Activated CD4-positive, alpha-beta T cell treated with anti-CD3 and anti-CD28 coated beads for 4 hours (primary cell): ENCODE results near the gene FOXJ3.

Experiments
- DNase-seq, 2 donors: peaks; one replicate each; pipeline ENCODE4 v3.0.0-alpha.2; 2020

FOXJ3 gene

DNA sequence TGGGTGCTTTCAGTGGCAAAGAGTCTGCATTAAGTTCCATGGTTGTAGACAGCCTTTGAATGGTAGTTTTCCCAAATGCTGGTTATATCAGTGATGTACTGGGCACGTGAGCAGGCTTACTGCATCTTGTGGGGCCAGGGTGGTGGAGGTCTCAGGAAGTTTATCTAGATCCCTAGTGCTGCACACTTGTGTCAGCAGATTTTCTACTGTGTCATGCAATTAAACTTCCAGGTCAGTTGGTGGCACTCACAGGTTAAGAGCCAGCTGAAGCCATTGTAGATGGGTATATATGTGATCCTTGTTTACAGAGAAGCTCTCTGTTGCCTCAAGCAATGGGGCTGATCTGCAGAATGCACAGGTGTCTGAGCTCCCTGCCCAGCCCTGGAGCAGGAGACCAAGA is 33.0 kb downstream of the FOXJ3 start:
- no peak for DNase-seq

DNA sequence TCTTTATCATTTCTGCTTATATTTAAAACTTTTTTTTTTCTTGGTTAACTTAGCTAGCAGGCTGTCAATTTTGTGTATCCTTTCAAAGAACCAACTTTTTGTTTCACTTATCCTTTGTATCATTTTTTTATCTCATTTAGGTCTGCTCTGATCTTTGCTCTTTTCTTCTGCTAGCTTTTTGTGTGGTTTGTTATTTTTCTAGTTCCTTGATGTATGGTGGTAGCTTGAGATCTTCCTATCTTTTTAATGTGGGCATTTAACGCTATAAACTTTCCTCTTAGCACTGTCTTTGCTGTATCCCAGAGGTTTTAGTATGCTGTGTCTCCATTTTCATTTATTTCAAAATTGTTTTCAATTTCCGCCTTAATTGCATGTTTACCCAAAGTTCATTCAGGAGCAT is 36.5 kb downstream of the FOXJ3 start:
- no peak for DNase-seq

DNA sequence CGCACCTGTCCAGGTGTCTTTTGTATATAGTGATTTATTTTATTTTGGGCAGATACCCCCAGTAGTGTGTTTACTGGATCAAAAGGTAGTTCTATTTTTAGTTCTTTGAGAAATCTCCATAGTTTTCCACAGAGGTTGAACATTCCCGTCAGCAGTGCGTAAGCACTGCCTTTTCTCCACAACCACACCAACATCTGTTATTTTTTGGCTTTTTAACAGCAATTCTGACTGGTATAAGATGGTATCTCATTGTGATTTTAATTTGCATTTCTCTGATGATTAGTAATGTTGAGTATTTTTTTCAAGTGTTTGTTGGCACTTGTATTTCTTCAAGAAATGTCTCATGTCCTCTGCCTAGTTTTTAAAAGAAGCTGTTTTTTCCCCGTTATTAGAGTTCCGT is 39.2 kb downstream of the FOXJ3 start:
- no peak for DNase-seq

DNA sequence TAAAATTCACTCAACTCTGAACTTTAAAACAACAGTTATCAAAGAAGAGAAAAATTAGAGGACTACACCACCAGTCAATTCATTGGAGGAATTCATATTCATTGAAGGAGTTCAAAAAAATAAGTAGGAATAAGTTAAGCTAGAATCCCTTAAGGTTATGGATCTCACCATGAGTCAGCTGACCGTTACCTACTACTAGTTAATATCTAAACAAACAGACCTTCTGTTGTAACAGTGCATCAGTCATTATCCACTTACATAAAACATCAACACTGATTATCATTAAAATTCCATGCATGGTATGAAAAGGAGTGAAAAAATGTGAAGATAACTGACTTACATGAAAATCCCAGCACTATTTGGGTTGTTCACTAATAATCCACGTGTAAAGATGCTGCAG is 44.9 kb downstream of the FOXJ3 start:
- DNase-seq = no peak

DNA sequence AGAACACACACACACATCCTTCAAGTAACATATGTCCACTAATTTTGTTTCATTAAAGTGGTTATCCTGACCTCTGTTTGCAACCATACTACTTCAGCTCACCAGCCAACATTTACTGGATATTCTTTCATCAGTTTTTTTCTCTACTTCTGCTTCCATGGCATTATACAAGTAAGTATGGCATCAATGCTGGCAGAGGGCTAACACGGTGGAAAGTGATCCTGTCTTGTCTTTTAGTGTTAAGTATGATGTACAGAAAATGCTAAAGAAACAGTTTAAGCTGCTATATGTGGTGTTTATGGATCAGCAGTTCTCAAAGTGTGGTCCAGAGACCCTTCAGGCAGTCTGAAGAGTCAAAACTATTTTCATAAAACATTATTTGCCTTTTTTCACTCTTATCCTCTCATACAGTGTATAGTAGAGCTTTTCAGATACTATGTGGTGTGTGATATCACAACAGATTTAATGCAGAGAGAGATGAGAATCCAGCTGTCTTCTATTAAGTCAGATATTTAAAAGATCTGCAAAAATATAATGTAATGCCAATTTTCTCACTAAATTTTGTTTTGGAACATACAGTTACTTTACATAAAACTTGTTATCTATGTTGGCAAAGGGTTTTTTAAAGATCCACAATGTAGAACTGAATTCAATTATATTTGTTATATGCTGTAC is 46.6 kb downstream of the FOXJ3 start:
- DNase-seq = no peak

DNA sequence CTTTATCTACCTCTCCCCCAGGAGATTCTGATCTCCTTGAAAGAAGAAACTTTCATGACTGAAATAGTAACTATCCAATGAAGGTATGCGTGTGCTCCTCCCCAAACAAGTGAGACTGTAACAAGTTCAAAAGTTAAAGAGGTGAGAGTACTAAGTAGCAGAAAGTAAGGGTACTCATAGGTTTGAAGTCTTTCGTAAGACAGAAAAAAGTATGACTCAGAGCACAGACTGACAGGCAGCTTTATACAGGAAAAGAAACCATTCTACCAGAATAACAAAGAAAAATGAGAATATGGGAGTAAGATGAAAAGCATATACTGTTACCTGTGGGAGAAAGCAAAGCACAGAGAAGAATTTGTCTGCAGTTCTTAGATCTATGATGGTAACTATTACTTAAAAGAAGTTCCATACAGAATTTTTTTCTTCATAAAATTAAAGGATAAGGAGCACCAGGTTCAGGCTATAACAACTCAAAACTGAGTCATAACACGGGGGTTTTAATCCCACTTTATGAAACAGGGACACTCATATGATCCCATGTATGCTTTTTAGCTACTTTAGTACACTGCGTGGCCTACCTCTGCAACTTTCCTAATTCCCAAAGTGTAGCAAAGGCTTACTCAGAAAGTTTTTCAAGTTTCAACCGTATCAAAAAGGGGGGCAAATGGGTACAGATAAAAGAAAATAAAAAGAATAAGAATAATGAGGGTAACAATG is 52.0 kb downstream of the FOXJ3 start:
- DNase-seq = no peak

DNA sequence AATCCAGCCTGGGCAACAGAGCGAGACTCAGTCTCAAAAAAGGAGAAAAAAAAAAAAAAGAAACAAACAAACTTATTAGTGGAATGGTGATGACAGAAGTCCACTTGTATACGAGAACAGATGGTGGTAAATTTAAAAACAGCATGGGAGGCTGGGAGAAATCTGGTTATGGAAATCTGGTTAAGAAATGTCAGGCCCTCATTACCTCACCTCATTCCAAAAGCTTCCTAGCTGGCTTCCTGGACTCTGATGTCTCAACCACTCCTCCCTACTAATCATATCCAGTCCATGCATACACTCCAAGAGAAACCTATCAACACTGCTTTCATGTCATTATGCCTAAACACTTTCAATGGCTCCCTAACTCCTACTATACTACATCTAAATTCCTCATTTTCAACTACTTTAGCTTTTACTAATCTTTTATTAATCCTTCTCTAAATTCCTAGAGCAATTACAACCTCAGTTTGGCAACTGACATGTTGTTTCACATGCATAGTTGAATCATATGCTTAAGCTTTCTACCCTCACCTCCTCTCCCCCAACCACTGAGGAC is 52.9 kb downstream of the FOXJ3 start:
- DNase-seq = no peak

DNA sequence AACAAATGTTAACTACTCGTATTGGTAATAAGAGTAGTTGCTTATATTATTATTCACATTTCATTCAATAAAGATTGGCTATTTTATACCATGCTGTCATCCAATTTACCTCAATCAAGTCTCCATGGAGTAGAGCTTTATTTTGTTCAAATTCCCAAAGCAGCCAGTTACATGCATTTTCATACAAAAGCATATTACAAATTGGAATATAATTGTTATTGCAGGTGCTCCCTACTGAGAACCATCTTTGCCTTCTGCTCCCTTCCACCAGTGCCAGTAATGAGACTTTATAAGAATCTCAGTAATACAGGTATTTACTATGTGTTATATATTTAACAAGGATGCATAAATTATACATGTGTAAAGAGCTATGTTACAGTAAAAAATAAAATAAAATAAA is 54.2 kb downstream of the FOXJ3 start:
- DNase-seq = no peak

DNA sequence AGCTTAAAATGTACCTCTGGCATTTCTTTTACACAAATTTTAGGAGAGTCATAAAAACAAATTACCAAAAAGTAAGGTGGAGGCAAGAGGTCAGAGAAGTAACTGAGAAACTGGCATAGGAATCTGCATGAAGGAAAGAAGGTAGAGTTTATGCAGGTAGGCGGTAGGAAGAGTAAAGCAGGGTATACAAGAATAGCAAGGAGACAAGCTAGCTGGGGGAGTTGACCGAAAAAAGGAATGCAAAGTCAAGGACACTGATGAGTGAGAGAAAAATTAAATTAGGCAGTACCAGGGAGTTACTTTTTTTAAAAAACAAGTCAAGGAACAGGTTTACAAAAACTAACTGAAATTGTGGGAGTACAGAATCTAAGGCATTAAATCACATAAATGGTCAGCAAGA is 56.0 kb downstream of the FOXJ3 start:
- no peak for DNase-seq

DNA sequence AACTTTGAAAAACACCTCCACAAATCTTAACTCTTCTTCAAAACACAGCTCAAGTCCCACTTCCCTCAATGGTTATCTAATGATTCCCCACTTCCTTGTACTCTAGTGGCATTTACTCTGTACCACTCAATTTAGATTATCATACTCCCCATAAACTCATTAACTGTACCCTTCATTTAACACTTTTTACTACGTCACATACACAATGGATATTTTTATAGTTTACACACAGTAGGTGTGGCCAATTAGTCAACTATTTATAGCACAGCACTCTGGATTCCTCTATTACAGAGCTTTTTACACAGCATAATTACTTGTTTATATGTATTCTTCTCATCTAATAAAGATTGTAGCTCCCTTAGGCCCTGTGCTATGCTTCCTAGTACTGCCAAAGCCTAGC is 62.1 kb downstream of the FOXJ3 start:
- DNase-seq = no peak

DNA sequence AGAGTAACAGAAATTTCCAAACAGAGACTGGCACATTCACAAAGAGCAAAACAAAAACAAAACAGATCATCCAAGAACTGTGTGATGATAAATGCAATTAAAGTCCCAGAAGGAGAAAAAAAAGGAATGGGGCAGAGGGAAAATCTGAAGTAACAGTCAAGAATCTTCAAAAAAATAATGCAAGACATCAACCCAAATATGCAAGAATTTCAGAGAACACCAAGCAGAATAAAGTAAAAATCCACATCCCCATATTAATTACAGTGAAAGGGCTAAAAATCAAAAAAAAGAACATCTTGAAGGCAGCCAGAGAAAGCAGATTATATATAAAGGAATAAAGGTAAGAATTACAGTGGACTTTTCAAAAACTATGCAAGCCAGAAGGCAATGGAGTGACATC is 67.1 kb downstream of the FOXJ3 start:
- DNase-seq = no peak

DNA sequence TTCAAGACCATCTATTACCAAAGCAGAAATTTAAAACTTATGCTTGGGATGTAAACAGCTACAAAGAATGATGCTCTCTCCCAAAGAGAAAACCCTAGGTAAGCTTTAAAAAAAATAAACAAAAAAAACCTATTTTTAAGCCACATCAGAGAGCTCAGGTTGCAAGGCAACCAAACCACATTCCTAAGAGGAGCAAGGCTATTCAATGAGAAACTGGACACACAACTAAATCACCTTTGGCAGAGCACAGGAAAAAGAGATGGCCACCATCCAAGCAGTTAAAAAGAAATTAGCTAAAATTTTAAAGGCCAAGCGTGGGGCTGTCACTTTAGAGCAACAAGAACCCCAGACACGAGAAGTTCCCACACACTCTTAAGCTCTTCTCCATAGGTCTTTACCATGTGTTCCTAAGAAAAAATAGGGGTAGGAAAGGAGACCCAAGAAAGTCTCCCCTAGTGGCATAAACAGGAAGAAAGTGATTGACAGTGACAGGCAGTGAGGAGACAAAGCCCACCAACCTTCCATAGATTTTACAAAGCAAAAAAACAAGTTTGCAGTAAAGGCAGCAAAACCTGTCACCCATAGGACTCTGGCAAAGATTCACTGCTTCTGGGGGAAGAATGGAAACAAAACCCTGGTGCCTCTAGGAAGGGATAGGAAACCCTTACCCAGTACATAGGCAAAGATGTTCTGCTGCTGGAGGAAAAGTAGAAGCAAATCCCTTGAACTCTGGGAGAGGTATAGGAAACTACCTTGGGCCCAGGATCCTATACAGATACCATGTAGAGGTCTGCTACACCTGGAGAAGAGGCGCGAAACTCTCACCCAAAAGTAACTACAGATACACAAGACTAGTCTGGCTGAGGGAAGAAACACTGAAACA is 68.5 kb downstream of the FOXJ3 start:
- DNase-seq = no peak

DNA sequence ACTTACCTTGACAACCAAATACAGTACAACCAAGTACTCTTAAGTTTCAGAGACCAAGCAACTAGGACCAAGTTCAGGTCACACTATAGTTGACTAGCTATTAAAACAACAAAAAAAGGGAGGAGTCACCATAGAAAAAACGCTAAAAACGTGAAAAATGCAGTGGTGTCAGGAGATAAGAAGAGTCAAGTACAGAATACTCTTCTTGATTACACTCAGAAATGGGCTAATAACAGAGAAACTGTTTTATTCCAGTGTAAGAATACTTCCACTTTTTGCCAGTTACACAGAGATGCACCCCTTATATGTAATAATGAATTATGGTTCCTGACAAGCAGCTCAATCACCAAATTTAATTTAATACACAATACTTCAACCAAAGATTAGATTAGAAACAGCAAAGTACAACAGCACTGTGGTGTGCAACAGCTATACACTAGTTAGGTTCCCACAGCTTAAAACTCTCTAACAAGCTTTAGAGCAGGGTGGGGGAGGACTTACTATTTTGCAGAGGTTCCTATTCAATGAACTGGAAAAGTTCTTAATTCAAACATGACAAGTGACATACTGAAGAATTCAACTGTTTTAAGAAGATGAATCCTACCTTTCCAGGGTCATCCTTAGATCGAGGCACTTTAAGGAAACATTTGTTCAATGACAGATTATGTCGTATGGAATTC is 70.4 kb downstream of the FOXJ3 start:
- DNase-seq = no peak

DNA sequence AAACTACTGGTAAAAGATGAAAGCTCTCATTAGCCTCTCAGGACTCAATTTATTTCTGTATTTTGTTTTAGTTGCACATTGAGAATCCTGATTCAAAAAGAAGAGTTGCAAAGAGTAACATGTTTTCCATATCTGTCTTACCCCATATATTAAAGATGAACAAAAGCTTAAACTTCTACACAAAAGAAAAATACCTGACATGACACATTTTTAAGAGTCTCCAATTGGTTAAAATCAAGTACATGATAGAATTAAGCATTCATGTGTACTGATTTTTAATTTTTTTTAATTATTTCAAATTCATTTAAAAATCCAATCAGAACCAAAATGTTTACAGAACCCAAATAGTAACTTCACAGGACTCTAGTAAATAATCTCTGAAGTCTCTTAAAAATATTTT is 72.0 kb downstream of the FOXJ3 start:
- DNase-seq = no peak

DNA sequence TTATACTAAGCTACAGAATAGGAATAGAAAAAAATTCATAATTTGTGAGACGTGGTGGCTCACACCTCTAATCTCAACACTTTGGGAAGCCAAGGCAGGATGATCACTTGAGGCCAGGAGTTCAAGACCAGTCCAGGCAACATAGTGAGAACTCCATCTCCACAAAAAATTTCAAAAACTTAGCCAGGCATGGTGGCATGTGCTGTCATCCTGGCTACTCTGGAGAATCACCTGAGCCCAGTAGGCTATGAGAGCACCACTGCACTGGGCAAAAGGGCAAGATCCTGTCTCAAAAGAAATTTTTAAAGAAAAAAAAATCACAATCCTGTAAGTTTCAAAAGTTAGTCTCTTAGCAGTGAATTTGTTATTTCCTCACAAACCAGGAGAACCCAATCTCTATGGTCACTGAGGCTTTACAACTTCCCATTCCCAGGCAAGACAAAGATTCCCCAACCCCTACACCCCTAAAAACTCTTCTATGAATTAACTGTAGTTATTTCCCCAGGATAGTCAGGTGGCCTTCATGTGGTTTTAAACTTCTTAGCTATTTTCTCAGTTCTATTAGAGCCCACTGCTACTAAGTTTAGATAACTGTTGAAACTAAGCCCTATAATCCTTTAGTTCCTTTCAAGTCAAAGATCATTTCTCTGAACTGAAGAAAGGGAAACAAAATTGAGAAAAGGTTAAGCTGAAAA is 74.5 kb downstream of the FOXJ3 start:
- no peak for DNase-seq

DNA sequence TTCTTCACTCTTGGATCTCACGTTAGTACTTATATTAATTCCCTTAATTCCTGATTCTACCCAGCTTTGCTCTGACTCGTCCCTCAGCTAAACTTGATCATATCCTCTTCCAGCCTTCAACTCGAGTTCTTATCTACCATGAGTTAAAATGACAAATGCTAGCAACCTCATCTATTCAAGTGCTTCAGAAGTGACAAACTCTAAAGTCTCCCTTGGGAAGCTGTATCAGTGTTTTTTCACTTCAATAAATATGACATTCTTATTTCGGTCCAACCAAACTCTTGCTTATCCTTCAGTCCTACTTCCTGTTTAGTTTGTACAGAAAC is 75.3 kb downstream of the FOXJ3 start:
- DNase-seq = no peak

DNA sequence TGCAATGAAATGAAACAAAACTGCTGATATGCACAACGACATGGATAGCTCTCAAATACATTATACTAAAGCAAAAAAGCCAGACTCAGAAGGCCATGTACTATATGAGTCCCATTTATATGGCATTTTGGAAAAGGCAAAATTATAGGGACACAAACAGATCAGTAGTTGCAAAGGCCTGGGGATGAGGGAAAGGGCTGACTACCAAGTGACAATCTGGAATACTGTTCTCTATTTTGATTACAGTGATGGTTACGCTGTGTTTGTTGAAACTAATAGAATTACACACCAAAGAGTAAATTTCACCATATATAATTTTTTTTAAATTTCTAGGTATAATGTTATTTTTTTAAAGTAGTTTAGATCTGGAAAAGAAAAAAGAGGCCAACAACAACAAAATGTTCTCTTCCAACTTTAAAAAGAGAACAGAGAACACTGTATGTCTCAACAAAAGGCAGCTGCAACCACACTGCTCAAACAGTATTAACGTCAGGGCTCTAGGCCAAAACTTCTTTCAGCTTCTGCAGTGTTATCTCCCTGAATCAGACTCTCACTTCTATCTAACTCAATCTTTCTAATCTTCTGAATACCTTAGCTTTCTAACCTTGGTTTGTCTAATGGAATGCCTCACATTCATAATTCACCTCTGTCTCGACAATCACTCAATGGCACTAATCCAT is 75.8 kb downstream of the FOXJ3 start:
- DNase-seq = no peak

DNA sequence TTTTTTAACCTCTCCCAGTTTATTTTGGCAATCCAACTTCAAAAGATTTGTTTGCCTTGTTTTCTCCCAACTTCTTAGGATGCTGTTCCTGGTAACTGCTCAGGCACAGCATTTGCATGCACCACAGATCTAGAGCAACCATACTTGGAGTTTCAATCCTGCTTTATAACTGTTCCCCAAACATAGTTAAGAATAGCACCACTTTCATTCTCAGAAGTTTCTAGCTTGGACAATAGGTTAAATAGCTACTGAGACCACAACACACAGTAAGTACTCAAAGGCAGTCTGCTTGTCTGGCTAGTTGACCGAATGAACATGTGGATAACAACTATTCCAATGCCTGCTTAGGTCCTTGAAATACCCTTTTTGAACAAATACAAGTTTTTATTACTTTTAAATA is 76.8 kb downstream of the FOXJ3 start:
- no peak for DNase-seq

DNA sequence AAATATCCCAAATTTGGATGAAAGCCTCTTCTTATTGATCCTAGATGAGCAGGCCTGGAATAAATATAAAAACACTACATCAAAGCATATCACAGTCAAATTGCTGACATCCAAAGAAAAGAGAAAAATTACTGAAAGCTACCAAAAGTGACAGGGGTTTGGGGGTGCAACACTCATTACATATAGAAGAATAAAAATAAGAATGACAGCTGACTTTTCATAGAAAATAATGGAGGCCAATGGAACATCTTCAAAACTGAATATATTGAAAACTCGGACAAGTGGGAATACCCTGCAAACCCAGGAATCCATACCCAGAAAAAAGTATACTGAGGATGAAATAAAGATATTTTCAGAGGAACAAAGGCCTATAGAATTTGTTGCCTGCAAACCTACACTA is 84.0 kb downstream of the FOXJ3 start:
- no peak for DNase-seq

DNA sequence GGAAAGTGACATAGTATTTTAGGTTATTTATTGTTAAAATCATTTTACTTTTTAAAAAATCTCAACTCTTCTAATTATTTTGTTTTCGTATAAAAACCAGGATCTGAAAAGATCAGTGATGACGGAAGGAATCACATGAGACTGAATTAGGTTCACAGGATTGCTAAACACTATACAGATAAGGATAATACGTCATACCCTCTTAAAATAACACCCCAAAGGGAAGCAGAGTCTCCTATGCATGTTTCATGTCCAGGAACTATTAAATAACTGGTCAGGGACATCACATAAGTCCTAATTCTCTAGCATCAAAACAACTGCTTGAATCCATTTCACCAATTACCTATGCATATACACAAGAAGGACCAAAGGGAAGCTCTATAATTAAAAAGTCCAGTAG is 84.9 kb downstream of the FOXJ3 start:
- no peak for DNase-seq

DNA sequence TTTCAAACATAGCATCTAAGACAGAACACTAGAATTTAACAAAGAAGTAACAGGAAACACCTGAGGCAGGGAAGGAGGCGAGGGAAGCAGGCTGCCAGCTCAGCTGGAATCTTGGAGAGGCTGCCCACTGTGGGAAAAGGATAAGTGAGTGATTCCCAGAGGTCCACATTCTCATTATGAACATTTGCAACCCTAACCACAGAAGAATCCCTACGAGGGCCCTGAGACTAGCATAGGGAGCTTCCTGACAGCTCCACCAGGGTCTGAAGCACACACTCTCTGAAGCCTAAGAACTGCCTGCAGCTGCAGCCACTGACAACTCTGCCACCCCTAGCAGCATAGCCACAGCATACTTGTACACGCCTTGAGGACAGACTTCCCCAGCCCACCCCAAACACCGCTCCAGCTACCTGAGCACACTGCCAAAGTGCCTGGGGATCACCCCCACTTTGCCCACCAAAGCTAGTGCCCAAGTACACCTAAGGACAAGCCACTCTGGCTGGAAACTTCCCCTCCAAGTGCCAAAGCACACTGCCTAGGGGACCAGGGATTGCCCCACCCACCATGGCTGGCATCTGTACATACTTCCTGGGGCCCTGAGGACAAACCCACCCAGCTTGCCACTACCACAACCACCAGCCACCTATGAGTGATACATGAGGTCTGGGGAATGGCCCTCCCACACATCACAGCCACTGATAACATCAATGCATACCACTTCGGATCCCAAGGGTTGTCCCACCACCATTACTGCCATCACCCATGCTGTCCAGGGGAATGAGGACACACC is 93.9 kb downstream of the FOXJ3 start:
- no peak for DNase-seq
